ENCODE measurements around the gene GCAT. TPM values are rescaled to one million over a fixed set of nuclear protein-coding genes. Genes with fewer than 3 reads are reported as not detected.

The GCAT gene
- total and polyA plus RNA-seq, 12 donors, result 26.7 to 63.0 (median 41.5) TPM

DNA sequence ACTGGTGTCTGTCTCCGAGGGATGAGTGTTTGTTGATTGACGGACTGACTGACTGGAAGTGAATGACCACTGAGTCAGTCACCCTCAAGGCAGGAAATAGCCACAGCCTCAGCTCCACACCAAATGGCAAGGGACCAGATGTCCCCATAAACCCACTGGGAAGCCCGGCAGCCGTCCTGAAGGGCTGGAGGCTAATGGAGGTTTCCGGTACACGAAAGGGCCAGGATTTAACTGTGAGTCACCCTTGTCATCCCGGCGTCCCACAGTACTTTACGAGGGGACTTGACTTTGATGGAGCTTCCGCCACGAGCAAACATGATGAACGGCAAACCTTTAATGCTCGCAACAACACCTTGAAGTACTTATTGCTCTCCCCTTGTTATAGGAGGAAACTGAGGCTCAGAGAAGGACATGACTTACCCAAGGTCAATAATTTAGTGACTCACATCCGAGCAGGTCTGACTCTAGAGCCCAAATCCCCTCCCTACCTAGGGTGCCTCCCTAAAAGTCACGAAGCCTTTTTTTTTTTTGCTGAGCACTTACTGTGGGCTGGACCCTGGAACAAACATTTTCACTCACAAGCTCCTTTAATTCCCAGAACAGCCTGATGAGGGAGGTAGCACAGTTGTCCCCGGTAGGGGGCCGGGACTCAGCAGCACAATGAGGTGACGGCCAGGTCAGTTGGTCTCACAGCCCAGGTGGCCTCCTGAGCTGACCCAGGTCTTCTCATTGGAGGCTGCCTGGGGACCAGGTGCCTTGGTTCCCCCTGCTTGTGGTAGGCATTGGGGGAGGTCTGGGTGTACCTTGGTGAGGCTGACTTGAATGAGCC, 25.2 kb upstream of the GCAT start:
- intact Hi-C loops (cut with DNase I), result no loop called here
- WGBS, 2 donors, result 70 to 74% methylated on average over 18 of the region's 18 CpGs
- Histone ChIP-seq H3K27ac (no peak overlapping the region), H3K9me3 (no peaks in the 10 kb centered on the region), H3K4me1 (peaks cover 0 to 33% (median 8%) of the 10 kb centered on the region in 9 donors), H3K4me3 (no peak overlapping the region), H3K27me3 (no peaks in the 10 kb centered on the region), H3K36me3 (no peaks in the 10 kb centered on the region)
- no peak for TF ChIP-seq CTCF (IDR thresholded peaks at IDR 0.05)
- DNase-seq (no peak), ATAC-seq (peak in 1 of 8 donors; percentile 11)

- WGBS, 2 donors, result 67 to 74% methylated on average over 11 of the region's 11 CpGs
- intact Hi-C loops (cut with DNase I), result no loop called here
- DNase-seq, result no peak
Observed at GRCh38 chr22:37784829-37785495, 22.8 kb upstream of the GCAT start.

GRCh38 chr22:37790234-37790633, 17.5 kb upstream of the GCAT start:
- Histone ChIP-seq H3K4me1 (peaks cover 0 to 7% (median 0%) of the 10 kb centered on the region in 9 donors), H3K27me3 (no peaks in the 10 kb centered on the region), H3K27ac (no peak overlapping the region), H3K4me3 (no peak overlapping the region), H3K9me3 (no peaks in the 10 kb centered on the region), H3K36me3 (no peaks in the 10 kb centered on the region)
- intact Hi-C loops (cut with DNase I), result loop anchor here in 9 of 10 donors (5.0 to 10.0 kb wide), 5 partner anchors 33 to 165 kb away; partner anchors contain the start of gene NOL12 (in 1 of the 9)
- WGBS, 2 donors, result 67 to 68% methylated on average over 2 of the region's 2 CpGs
- TF ChIP-seq CTCF (IDR thresholded peaks at IDR 0.05), result no peak
- DNase-seq (no peak), ATAC-seq (no peak)

More at GRCh38 chr22:37784829-37785495, 22.8 kb upstream of the GCAT start:
- Histone ChIP-seq H3K27me3 (no peaks in the 10 kb centered on the region), H3K27ac (no peak overlapping the region), H3K36me3 (no peaks in the 10 kb centered on the region), H3K4me1 (peaks cover 0 to 31% (median 8%) of the 10 kb centered on the region in 9 donors), H3K9me3 (no peaks in the 10 kb centered on the region), H3K4me3 (no peak overlapping the region)
- TF ChIP-seq CTCF (IDR thresholded peaks at IDR 0.05), result no peak
- ATAC-seq, result peak in 2 of 8 donors; percentile 6 to 25

- intact Hi-C loops (cut with DNase I), result loop anchor here in 9 of 10 donors (2.0 to 10.0 kb wide), 6 partner anchors 35 to 168 kb away; partner anchors contain the start of gene NOL12 (in 1 of the 9)
- ATAC-seq (no peak), DNase-seq (no peak)
- Histone ChIP-seq H3K36me3 (no peaks in the 10 kb centered on the region), H3K27ac (no peak overlapping the region), H3K4me3 (no peak overlapping the region), H3K27me3 (no peaks in the 10 kb centered on the region), H3K4me1 (peaks cover 0 to 7% (median 0%) of the 10 kb centered on the region in 9 donors), H3K9me3 (no peaks in the 10 kb centered on the region)
- whole genome bisulfite sequencing, 2 donors, result 91 to 93% methylated on average over 6 of the region's 6 CpGs
- TF ChIP-seq CTCF (IDR thresholded peaks at IDR 0.05), result no peak
Observed at GRCh38 chr22:37792494-37792893, 15.2 kb upstream of the GCAT start.
